ENCODE measurements around the gene IBA57. TPM values are rescaled to one million over a fixed set of nuclear protein-coding genes. Genes with fewer than 3 reads are reported as not detected.

Gene IBA57
- total and polyA plus RNA-seq, 8 donors: 5.3 to 13.5 (median 7.1) TPM

GRCh38 chr1:228168563-228169270 is 3.1 kb downstream of the IBA57 start:
- ATAC-seq: no peak
- intact Hi-C loops (cut with DNase I): no loop called here

DNA sequence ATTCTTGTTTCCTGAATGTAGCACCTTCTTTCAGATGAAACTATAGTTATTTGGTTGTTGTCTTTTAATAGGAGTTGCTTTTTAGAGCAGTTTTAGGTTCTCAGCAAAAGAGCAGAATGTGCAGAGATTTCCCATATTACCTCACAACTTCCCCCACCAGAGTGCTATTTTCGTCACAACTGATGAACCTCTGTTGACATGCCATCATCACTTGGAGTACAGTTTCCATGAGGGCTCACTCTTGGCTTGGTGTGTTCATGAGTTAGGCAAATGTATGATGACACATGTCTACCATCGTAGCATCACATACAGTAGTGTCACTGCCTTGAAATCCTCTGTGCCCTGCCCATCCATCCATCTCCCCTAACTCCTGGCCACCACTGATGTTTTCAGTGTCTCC is 3.7 kb downstream of the IBA57 start:
- no peak for DNase-seq
- intact Hi-C loops (cut with DNase I): no loop called here
- H3K9me3 ChIP-seq: peaks cover 0 to 2% of the 10 kb centered on the region in 2 donors
- H3K27ac ChIP-seq: no peak overlapping the region
- H3K4me3 ChIP-seq: no peak overlapping the region
- TF ChIP-seq, protein P1, sequence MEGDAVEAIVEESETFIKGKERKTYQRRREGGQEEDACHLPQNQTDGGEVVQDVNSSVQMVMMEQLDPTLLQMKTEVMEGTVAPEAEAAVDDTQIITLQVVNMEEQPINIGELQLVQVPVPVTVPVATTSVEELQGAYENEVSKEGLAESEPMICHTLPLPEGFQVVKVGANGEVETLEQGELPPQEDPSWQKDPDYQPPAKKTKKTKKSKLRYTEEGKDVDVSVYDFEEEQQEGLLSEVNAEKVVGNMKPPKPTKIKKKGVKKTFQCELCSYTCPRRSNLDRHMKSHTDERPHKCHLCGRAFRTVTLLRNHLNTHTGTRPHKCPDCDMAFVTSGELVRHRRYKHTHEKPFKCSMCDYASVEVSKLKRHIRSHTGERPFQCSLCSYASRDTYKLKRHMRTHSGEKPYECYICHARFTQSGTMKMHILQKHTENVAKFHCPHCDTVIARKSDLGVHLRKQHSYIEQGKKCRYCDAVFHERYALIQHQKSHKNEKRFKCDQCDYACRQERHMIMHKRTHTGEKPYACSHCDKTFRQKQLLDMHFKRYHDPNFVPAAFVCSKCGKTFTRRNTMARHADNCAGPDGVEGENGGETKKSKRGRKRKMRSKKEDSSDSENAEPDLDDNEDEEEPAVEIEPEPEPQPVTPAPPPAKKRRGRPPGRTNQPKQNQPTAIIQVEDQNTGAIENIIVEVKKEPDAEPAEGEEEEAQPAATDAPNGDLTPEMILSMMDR (IDR thresholded peaks at IDR 0.05): no peak
- no peaks in the 10 kb centered on the region for H3K27me3 ChIP-seq
- no peak for ATAC-seq
- no peaks in the 10 kb centered on the region for H3K36me3 ChIP-seq
- H3K4me1 ChIP-seq: peaks cover 11 to 16% of the 10 kb centered on the region in 2 donors

More at GRCh38 chr1:228168563-228169270, 3.1 kb downstream of the IBA57 start:
- TF ChIP-seq, protein P1 (IDR thresholded peaks at IDR 0.05): no peak
- DNase-seq: no peak
- Histone ChIP-seq H3K4me1 (peaks cover 11 to 19% of the 10 kb centered on the region in 2 donors), H3K9me3 (no peaks in the 10 kb centered on the region), H3K27ac (no peak overlapping the region), H3K27me3 (no peaks in the 10 kb centered on the region), H3K36me3 (no peaks in the 10 kb centered on the region), H3K4me3 (no peak overlapping the region)

DNA sequence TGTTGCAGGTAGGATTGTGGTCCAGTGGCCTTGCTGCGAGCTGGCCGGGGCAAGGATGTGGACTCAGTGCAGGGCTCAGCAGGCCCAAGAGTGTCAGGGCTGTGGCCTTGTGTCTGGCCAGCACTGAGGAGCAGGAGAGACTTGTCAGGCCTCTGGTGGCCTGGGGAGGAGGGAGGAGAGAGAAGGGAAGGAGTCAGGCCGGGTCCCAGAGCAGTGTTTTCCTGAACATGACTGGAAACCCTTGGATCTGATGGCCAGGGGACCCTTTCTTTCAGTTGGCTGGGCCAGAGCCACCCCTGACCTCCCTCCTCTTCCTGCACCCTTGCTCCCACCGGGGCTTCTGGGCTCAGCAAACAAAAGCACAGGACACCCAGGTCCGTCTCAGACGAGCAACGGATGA is 5.1 kb downstream of the IBA57 start:
- intact Hi-C loops (cut with DNase I): no loop called here
- Histone ChIP-seq H3K9me3 (peaks cover 0 to 2% of the 10 kb centered on the region in 2 donors), H3K36me3 (peaks cover 0 to 6% of the 10 kb centered on the region in 2 donors), H3K27me3 (no peaks in the 10 kb centered on the region), H3K27ac (no peak overlapping the region), H3K4me3 (no peak overlapping the region), H3K4me1 (peaks cover 5 to 9% of the 10 kb centered on the region in 2 donors)
- DNase-seq (no peak), ATAC-seq (no peak)
- TF ChIP-seq, protein P1 (IDR thresholded peaks at IDR 0.05): no peak

DNA sequence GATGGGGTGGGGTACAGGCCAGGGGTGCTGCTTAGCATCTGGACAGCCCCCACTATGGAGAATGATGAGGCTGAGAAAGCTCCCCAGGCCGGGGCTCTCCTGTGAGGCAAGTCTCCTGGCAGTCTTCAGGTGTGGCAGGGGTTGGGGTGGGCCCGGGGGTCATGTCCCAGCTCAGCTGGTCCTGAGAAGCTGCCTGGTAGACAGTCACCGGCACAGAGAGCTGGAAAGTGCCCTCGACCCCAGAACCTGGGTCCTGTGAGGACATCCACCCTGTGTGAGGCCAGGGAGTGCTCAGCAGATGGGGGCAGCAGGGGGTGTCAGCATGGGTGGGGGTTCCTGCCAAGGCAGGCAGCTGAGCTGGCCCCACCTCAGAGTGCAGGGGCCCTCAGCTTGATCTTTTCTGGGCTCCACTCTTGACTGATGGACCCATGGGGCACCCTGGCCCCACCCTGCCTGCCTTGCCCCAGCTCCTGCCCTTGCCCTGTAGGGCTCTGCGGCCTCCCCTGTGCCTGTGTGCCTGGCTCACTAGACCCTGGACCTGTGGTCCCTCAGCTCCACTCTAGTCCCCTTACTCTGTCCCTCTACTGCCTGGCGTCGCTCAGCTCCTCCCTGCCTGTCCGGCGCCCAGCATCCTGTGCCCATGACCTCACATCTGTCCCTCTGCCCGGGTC is 5.8 kb downstream of the IBA57 start:
- TF ChIP-seq, protein P1 (IDR thresholded peaks at IDR 0.05): no peak
- Histone ChIP-seq H3K9me3 (peaks cover 0 to 2% of the 10 kb centered on the region in 2 donors), H3K36me3 (peaks cover 0 to 6% of the 10 kb centered on the region in 2 donors), H3K27me3 (no peaks in the 10 kb centered on the region), H3K4me3 (no peak overlapping the region), H3K4me1 (peaks cover 5 to 15% of the 10 kb centered on the region in 2 donors), H3K27ac (no peak overlapping the region)
- intact Hi-C loops (cut with DNase I): no loop called here
- no peak for ATAC-seq
- peak in 1 of 4 donors; percentile 65 for DNase-seq
